Measurements from ENCODE around the gene STYXL1.

STYXL1 gene

DNA sequence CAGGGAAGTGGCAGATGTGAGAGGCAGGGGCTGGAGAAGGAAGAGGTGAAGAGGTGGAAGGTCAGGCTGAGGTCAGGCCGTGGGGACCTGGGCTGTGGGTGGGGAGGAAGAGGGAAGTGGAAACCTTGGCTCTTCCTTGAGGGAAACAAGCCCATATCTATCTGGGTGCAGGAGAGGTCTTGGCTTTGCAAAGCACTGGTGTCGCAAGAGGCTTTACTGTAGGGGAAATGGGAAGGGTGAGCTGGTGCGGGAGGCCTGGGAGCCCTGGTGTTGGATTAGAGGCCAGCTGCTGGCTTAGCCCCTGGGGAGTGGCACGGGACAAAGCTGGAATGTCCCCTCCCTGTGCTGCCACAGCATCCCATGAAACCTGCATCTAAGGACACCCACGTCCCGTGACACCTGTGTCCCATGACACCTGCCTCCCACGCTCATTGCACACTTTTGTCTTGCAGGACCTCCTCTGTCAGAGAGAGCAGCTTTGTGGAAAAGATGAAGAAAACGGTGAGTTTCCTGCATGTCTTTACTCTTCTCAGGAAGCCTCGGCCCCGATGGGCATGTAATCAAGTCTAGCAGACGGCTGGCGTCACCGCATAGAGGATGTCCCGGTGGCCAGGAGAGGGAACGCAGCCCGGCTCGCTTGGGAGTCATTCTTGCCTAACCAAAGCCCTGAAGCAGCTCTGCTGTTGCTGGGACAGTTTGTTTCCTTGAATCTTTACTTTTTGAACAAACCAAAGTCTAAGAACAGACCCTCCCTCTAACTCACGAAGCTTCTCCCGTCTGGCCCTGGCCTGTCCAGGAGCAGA is 75.6 kb downstream of the STYXL1 start:
- no peak overlapping the region for H3K4me3 ChIP-seq (replicated peaks; ENCODE audit: low read depth, low read length)
- DNase-seq (ENCODE audit: low read depth), result peak; percentile 50
- TF ChIP-seq, protein P1, sequence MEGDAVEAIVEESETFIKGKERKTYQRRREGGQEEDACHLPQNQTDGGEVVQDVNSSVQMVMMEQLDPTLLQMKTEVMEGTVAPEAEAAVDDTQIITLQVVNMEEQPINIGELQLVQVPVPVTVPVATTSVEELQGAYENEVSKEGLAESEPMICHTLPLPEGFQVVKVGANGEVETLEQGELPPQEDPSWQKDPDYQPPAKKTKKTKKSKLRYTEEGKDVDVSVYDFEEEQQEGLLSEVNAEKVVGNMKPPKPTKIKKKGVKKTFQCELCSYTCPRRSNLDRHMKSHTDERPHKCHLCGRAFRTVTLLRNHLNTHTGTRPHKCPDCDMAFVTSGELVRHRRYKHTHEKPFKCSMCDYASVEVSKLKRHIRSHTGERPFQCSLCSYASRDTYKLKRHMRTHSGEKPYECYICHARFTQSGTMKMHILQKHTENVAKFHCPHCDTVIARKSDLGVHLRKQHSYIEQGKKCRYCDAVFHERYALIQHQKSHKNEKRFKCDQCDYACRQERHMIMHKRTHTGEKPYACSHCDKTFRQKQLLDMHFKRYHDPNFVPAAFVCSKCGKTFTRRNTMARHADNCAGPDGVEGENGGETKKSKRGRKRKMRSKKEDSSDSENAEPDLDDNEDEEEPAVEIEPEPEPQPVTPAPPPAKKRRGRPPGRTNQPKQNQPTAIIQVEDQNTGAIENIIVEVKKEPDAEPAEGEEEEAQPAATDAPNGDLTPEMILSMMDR (IDR thresholded peaks at IDR 0.05; ENCODE audit: low read length, missing control alignments), result no peak

DNA sequence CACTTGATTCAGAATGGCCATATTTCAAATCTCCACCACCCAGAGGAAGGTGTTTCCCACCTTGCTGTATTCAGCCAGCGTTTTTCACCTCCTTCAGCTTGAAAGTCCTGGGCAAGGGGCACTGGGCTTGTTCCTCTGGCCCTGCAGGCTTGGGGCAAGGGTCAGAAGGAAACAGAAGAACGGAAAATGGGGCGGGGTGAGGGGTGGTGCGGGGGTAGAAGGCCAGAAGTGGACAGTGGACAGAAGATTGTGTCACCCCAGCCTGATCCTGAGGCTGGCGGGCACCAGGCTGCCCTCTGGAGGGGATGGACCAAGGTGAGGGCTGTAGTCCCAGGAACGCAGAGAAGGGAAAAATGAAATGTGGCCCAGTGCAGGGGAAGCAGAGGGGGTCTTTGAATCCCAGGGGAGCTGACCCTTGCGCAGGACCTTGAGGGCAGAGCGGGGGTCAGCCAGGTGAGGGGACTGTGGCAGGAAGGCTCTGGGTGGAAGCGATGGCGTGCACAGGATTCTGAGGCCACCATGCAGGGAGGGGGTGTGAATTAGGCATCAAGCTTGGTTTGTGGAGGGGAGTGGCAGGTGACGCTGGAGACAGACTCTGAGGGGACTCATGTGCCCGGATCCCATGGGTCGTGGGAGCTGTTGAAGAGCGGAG is 76.4 kb downstream of the STYXL1 start:
- DNase-seq (ENCODE audit: low read depth), result no peak
- no peak overlapping the region for H3K4me3 ChIP-seq (replicated peaks; ENCODE audit: low read depth, low read length)
- TF ChIP-seq, protein P1 (IDR thresholded peaks at IDR 0.05; ENCODE audit: low read length, missing control alignments), result no peak

DNA sequence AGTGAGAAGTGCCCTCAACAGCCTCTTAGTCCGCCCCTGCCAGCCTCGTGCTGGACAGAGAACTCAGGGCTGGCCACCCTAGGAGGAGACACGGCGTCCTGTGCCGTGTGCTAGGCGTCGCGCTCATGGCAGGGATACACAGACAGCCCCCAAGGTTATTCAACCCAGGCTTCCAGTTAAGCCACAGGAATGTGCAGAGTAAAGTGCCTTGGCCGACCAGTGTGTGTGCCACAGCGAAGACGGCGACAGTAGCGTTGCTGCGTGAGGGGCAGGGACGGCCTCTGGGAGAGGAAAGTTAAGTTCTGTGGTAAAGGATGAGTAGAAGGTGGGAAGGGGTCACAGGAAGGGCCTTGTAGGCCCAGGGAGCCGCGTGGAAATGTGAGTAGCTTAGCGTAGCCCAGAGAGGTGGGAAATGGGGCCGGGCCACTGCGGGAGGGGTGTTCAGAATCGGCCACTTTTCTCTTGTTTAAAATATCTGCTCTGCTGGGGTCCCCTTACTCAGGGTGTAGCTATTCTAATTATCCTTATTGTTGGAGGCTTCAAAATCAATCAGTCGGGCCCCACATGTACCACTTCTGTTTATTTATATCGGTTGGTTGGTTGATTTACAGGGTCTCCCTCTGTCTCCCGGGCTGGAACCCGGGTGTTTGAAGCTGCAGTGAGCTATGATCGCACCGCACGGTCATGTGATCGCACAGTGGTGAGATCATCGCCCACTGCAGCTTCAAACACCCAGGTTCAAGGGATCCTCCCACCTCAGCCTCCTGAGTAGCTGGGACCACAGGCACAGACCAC is 77.9 kb downstream of the STYXL1 start:
- H3K4me3 ChIP-seq (replicated peaks; ENCODE audit: low read depth, low read length), result no peak overlapping the region
- no peak for DNase-seq (ENCODE audit: low read depth)
- TF ChIP-seq, protein P1 (IDR thresholded peaks at IDR 0.05; ENCODE audit: low read length, missing control alignments), result no peak

DNA sequence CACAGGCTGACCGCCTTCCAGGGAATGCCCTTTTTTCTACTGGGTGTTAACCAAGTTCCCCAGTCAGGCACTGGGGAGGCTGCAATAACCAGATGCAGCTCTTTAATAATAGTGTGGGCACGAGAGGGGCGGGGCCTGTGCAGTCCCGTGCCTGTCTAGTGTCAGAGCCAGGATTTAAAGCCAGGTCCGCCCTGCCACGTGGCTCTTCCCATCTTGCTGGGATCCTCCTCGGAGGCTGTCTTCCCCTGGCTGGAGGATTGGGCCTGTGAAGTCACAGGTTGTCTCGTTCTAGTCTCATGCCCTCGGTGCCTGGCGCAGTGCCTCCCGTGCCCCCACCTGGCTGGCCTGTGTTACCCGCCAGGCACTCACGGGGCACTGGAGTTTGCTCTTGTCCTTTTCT is 78.6 kb downstream of the STYXL1 start:
- no peak for DNase-seq (ENCODE audit: low read depth)
- H3K4me3 ChIP-seq (replicated peaks; ENCODE audit: low read depth, low read length), result no peak overlapping the region
- TF ChIP-seq, protein P1 (IDR thresholded peaks at IDR 0.05; ENCODE audit: low read length, missing control alignments), result no peak

DNA sequence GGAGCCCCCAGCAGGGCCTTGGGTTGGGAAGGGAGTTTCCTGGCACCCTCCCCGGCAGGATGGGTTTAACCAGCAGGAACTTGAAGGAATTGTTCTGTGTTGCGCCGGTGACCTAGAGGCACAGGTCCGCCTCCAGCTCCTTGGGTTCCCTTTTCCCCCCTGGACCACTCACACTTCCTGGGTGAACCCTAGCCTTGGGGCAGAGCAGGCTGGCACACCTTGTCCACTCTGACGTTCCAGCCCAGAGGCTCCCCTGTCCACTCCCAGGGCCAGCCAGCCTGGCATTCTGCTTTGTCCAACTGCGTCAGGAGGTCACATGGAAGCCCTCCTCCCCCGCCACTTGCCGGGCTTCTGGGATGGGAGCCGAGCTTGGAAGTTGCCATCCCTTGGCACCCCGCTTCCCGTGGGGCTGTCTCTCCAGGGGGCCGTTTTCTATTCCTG is 79.2 kb downstream of the STYXL1 start:
- H3K4me3 ChIP-seq (replicated peaks; ENCODE audit: low read depth, low read length), result no peak overlapping the region
- DNase-seq (ENCODE audit: low read depth), result no peak
- TF ChIP-seq, protein P1 (IDR thresholded peaks at IDR 0.05; ENCODE audit: low read length, missing control alignments), result no peak

DNA sequence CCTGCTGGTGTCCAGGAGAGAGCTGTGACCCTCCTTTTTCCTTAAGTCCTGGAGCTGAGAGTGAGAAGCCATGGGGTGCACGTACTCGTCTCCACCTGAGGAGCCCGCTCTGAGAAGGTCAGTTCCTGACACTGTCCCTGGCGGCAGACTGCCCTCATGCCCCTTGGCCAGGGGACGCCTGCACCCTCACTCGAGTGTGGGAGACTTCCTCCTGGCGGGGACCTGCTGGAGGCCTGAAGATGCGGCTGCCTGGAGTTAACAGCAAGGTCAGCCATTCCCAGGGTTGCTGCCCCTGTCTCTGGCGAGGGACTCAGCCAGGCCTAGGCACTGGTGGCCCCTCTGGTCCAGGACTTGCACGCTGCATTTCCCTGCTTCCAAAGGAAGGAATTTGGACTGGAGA is 79.8 kb downstream of the STYXL1 start:
- H3K4me3 ChIP-seq (replicated peaks; ENCODE audit: low read depth, low read length), result no peak overlapping the region
- TF ChIP-seq, protein P1 (IDR thresholded peaks at IDR 0.05; ENCODE audit: low read length, missing control alignments), result no peak
- no peak for DNase-seq (ENCODE audit: low read depth)
